Keratinocyte (primary cell): ENCODE data around the gene C16orf86. TPM values are rescaled to one million over a fixed set of nuclear protein-coding genes. Genes with fewer than 3 reads are reported as not detected.

Experiments used
- DNase-seq: peaks from one replicate; pipeline ENCODE4 v3.0.0-alpha.2; 2011; ENCODE audit warnings: low read depth, missing footprints, low spot score
- FAIRE-seq: peaks from 2 replicates; lab custom pipeline; 2011; peaks lifted over from hg19 to GRCh38; lab: Jason Lieb, UNC
- H2AFZ ChIP-seq: 2 replicates; pipeline ENCODE4 v1.6.0; 2012; ENCODE audit warnings: low read length, control low read depth, inconsistent platforms; ENCODE audit not compliant: control insufficient read depth
- H3K27ac ChIP-seq: 2 replicates; pipeline ENCODE4 v1.5.1; 2011; ENCODE audit warnings: low read length; ENCODE audit not compliant: control insufficient read depth, insufficient read depth
- H3K27me3 ChIP-seq: 3 replicates; pipeline ENCODE4 v1.6.0; 2011; ENCODE audit warnings: low read length; ENCODE audit not compliant: control insufficient read depth, insufficient read depth; ENCODE audit errors: extremely low read depth
- H3K36me3 ChIP-seq, 2 experiments: 2 replicates in 1 of 2; 3 replicates in 1 of 2; pipeline ENCODE4 v1.5.1; 2011; ENCODE audit warnings: low read length in 2 of 2, mild to moderate bottlenecking in 1 of 2; ENCODE audit not compliant: control insufficient read depth in 2 of 2, insufficient read depth in 2 of 2; ENCODE audit errors: extremely low read depth in 1 of 2
- H3K4me1 ChIP-seq: 3 replicates; pipeline ENCODE4 v1.5.1; 2011; ENCODE audit warnings: low read length; ENCODE audit not compliant: control insufficient read depth, insufficient read depth; ENCODE audit errors: extremely low read depth
- H3K4me2 ChIP-seq: 3 replicates; pipeline ENCODE4 v1.6.0; 2011; ENCODE audit warnings: low read depth, low read length; ENCODE audit not compliant: control insufficient read depth, insufficient read depth; ENCODE audit errors: extremely low read depth
- H3K4me3 ChIP-seq, 3 experiments: fragments of 200-600 bp in 1 of 3; sonication (generic) in 1 of 3; 2 replicates in 2 of 3; 3 replicates in 1 of 3; pipeline ENCODE4 v1.5.1; 2011 to 2016; ENCODE audit warnings: low read length in 3 of 3, mild to moderate bottlenecking in 3 of 3, control low read depth in 2 of 3, inconsistent platforms in 1 of 3, low read depth in 1 of 3, mixed read lengths in 1 of 3, mixed run types in 1 of 3, moderate library complexity in 1 of 3; ENCODE audit not compliant: control insufficient read depth in 2 of 3, insufficient read depth in 2 of 3; ENCODE audit errors: extremely low read depth in 1 of 3
- H3K79me2 ChIP-seq: 2 replicates; pipeline ENCODE4 v1.6.0; 2012; ENCODE audit warnings: low read length; ENCODE audit not compliant: control insufficient read depth, insufficient read depth
- H3K9ac ChIP-seq: 3 replicates; pipeline ENCODE4 v1.6.0; 2011; ENCODE audit warnings: low read length; ENCODE audit not compliant: control insufficient read depth, insufficient read depth; ENCODE audit errors: extremely low read depth
- H3K9me1 ChIP-seq: 3 replicates; pipeline ENCODE4 v1.6.0; 2011; ENCODE audit warnings: low read length; ENCODE audit not compliant: control insufficient read depth, insufficient read depth; ENCODE audit errors: extremely low read depth
- H3K9me3 ChIP-seq: 2 replicates; pipeline ENCODE4 v1.5.1; 2012; ENCODE audit warnings: low read depth, low read length; ENCODE audit not compliant: control insufficient read depth
- H4K20me1 ChIP-seq: 3 replicates; pipeline ENCODE4 v1.6.0; 2011; ENCODE audit warnings: low read length; ENCODE audit not compliant: control insufficient read depth, insufficient read depth; ENCODE audit errors: extremely low read depth
- CTCF ChIP-seq, 3 experiments: IDR thresholded peaks in 1 of 3; conservative IDR thresholded peaks in 1 of 3; optimal IDR thresholded peaks in 1 of 3; 2 replicates in 2 of 3; 3 replicates in 1 of 3; pipeline versions ENCODE3 to v1.5.1; 2011; ENCODE audit warnings: low read length in 3 of 3, mild to moderate bottlenecking in 3 of 3, moderate library complexity in 2 of 3, control low read depth in 1 of 3, inconsistent platforms in 1 of 3; ENCODE audit not compliant: insufficient read depth in 2 of 3; ENCODE audit errors: extremely low read depth in 1 of 3
- EZH2 ChIP-seq: IDR thresholded peaks from one replicate; pipeline ENCODE4 v1.6.1; 2012; ENCODE audit warnings: inconsistent platforms, mild to moderate bottlenecking, low read length, moderate library complexity
- dilution Hi-C: fragments of 300-500 bp; cut with MboI; formaldehyde crosslinking; loops from one replicate; pipeline ENCODE4 v1.7.0; 2020; ENCODE audit warnings: low sequenced_read_pairs; ENCODE audit not compliant: extremely low pct_ligation_motif_present
- polyA plus RNA-seq, 5 experiments: library from polyadenylated mRNA; depleted of rRNA in 3 of 5; stranded (reverse) in 3 of 5; stranded (forward) in 1 of 5; unstranded in 1 of 5; fragments of >200 nt; gene quantifications; 1 replicate in 1 of 5; 2 replicates in 3 of 5; 3 replicates in 1 of 5; pipeline versions ENCODE4 v1.2.1 to v1.2.3, GENCODE V29; 2011 to 2012; ENCODE audit warnings: missing spikeins in 2 of 5, low read depth in 1 of 5, low replicate concordance in 1 of 5

C16orf86 gene
- polyA plus RNA-seq, 1 donor (not counting 4 experiments of a cell fraction or from before 2014, with no cell fraction given) = 0.17 TPM

GRCh38 chr16:67714522-67714921, 47.9 kb downstream of the C16orf86 start:
- FAIRE-seq = no peak
- H3K9ac ChIP-seq = no peak overlapping the region
- dilution Hi-C loops = no loop called here

GRCh38 chr16:67716097-67716496, 49.5 kb downstream of the C16orf86 start:
- no peak for TF ChIP-seq CTCF (optimal IDR thresholded peaks at IDR 0.05 in 1 of 3, IDR thresholded peaks at IDR 0.05 in 1 of 3, conservative IDR thresholded peaks at IDR 0.05 in 1 of 3; ENCODE audit: extremely low read depth in 1 of 3, insufficient read depth in 2 of 3, low read length in 3 of 3)
- TF ChIP-seq EZH2 = no peak
- Histone ChIP-seq H3K4me1 (peaks cover 12% of the 10 kb centered on the region), H3K79me2 (peaks cover 65% of the 10 kb centered on the region), H2AFZ (no peak overlapping the region), H3K27ac (no peak overlapping the region), H3K4me3 (no peak overlapping the region), H3K9me3 (no peaks in the 10 kb centered on the region), H3K36me3 (peaks cover 0 to 2% of the 10 kb centered on the region in 2 experiments), H3K27me3 (no peaks in the 10 kb centered on the region), H3K4me2 (no peak overlapping the region), H3K9me1 (no peaks in the 10 kb centered on the region), H3K9ac (no peak overlapping the region), H4K20me1 (no peaks in the 10 kb centered on the region)
- DNase-seq (no peak), FAIRE-seq (no peak)
- dilution Hi-C loops = no loop called here

More at GRCh38 chr16:67714522-67714921, 47.9 kb downstream of the C16orf86 start:
- no peaks in the 10 kb centered on the region for H3K9me3 ChIP-seq
- peaks cover 0 to 3% of the 10 kb centered on the region in 2 experiments for H3K36me3 ChIP-seq
- no peak overlapping the region for H2AFZ ChIP-seq
- peaks cover 76% of the 10 kb centered on the region for H3K79me2 ChIP-seq
- H3K4me3 ChIP-seq = no peak overlapping the region
- no peaks in the 10 kb centered on the region for H3K27me3 ChIP-seq
- no peaks in the 10 kb centered on the region for H3K9me1 ChIP-seq
- no peak overlapping the region for H3K27ac ChIP-seq
- H3K4me1 ChIP-seq = peaks cover 9% of the 10 kb centered on the region
- DNase-seq = no peak
- no peaks in the 10 kb centered on the region for H4K20me1 ChIP-seq
- TF ChIP-seq CTCF (optimal IDR thresholded peaks at IDR 0.05 in 1 of 3, IDR thresholded peaks at IDR 0.05 in 1 of 3, conservative IDR thresholded peaks at IDR 0.05 in 1 of 3; ENCODE audit: extremely low read depth in 1 of 3, insufficient read depth in 2 of 3, low read length in 3 of 3) (no peak), EZH2 (no peak)
- no peak overlapping the region for H3K4me2 ChIP-seq

Other genes with a start within 250 kb of the C16orf86 start
- 0.59 to 2.4 TPM (median 0.93 TPM) in 3 replicates for gene HSD11B2, start 235.7 kb upstream of the C16orf86 start, polyA plus RNA-seq
- gene ATP6V0D1, start 185.7 kb upstream of the C16orf86 start, polyA plus RNA-seq = 97.1 to 199 TPM (median 117 TPM) in 3 replicates
- not detected in 3 replicates for gene AGRP, start 183.3 kb upstream of the C16orf86 start, polyA plus RNA-seq
- gene RIPOR1, start 138.0 kb upstream of the C16orf86 start, polyA plus RNA-seq = 4.1 to 19.4 TPM (median 5.3 TPM) in 3 replicates
- 15.2 to 31.7 TPM (median 21.4 TPM) in 3 replicates for gene CTCF, start 104.3 kb upstream of the C16orf86 start, polyA plus RNA-seq
- gene CARMIL2, start 21.7 kb upstream of the C16orf86 start, polyA plus RNA-seq = 0.06 to 0.12 TPM in 2 of 3 replicates, not detected in the other
- 12.9 to 16.7 TPM (median 13.2 TPM) in 3 replicates for gene ACD, start 6.6 kb upstream of the C16orf86 start, polyA plus RNA-seq
- 0.05 to 0.23 TPM (median 0.20 TPM) in 3 replicates for gene PARD6A, start 5.9 kb upstream of the C16orf86 start, polyA plus RNA-seq
- 4.3 to 4.6 TPM (median 4.4 TPM) in 3 replicates for gene ENKD1, start 64 bp upstream of the C16orf86 start, polyA plus RNA-seq
- gene GFOD2, start 52.5 kb downstream of the C16orf86 start, polyA plus RNA-seq = 13.2 to 19.3 TPM (median 13.8 TPM) in 3 replicates
- gene RANBP10, start 139.7 kb downstream of the C16orf86 start, polyA plus RNA-seq = 9.3 to 9.9 TPM (median 9.5 TPM) in 3 replicates
- 0.43 to 1.5 TPM (median 0.54 TPM) in 3 replicates for gene TSNAXIP1, start 140.1 kb downstream of the C16orf86 start, polyA plus RNA-seq
- 9.2 to 13.1 TPM (median 11.8 TPM) in 3 replicates for gene THAP11, start 175.5 kb downstream of the C16orf86 start, polyA plus RNA-seq
- 173 to 569 TPM (median 189 TPM) in 3 replicates for gene NUTF2, start 180.1 kb downstream of the C16orf86 start, polyA plus RNA-seq
- 30.1 to 57.1 TPM (median 41.3 TPM) in 3 replicates for gene CENPT, start 180.9 kb downstream of the C16orf86 start, polyA plus RNA-seq
- 16.7 to 28.0 TPM (median 25.4 TPM) in 3 replicates for gene EDC4, start 206.2 kb downstream of the C16orf86 start, polyA plus RNA-seq
- gene NRN1L, start 218.1 kb downstream of the C16orf86 start, polyA plus RNA-seq = not detected in 3 replicates
- 10.7 to 19.5 TPM (median 13.7 TPM) in 3 replicates for gene PSKH1, start 226.4 kb downstream of the C16orf86 start, polyA plus RNA-seq